HEK293 (cell line): ENCODE results near the gene DOCK4.

Source experiments
- KLF8 ChIP-seq: fragments of 450-650 bp; formaldehyde crosslinking; IDR thresholded peaks from 2 replicates; pipeline ENCODE4 v1.5.1; 2016; ENCODE audit warnings: missing biosample characterization, missing genetic modification characterization
- ZBTB1 ChIP-seq: fragments of 450-650 bp; formaldehyde crosslinking; IDR thresholded peaks from 2 replicates; pipeline ENCODE4 v1.5.1; 2016; ENCODE audit warnings: missing biosample characterization, missing genetic modification characterization
- ZFP3 ChIP-seq: fragments of 450-650 bp; formaldehyde crosslinking; IDR thresholded peaks from 2 replicates; pipeline ENCODE4 v1.5.1; 2016; ENCODE audit warnings: low read depth, missing biosample characterization, missing genetic modification characterization
- ZNF112 ChIP-seq: fragments of 450-650 bp; formaldehyde crosslinking; IDR thresholded peaks from 2 replicates; pipeline ENCODE4 v1.5.0; 2017; ENCODE audit warnings: missing biosample characterization, missing genetic modification characterization
- ZNF133 ChIP-seq: fragments of 450-650 bp; formaldehyde crosslinking; IDR thresholded peaks from 2 replicates; pipeline ENCODE4 v1.5.1; 2016; ENCODE audit warnings: missing biosample characterization, missing genetic modification characterization
- ZNF202 ChIP-seq: fragments of 450-650 bp; formaldehyde crosslinking; IDR thresholded peaks from 2 replicates; pipeline ENCODE4 v1.5.1; 2016; ENCODE audit warnings: missing biosample characterization, missing genetic modification characterization, borderline replicate concordance
- ZNF248 ChIP-seq: fragments of 450-650 bp; formaldehyde crosslinking; IDR thresholded peaks from 2 replicates; pipeline ENCODE4 v1.5.1; 2017; ENCODE audit warnings: missing biosample characterization, missing genetic modification characterization
- ZNF354C ChIP-seq: fragments of 450-650 bp; formaldehyde crosslinking; IDR thresholded peaks from 2 replicates; pipeline ENCODE4 v1.5.1; 2016; ENCODE audit warnings: missing biosample characterization, missing genetic modification characterization, low read depth, borderline replicate concordance
- ZNF366 ChIP-seq: fragments of 450-650 bp; formaldehyde crosslinking; conservative IDR thresholded peaks from 2 replicates; pipeline ENCODE4 v1.5.1; 2016; ENCODE audit warnings: missing biosample characterization, missing genetic modification characterization
- ZNF404 ChIP-seq: fragments of 450-650 bp; formaldehyde crosslinking; IDR thresholded peaks from 2 replicates; pipeline ENCODE4 v1.5.1; 2017; ENCODE audit warnings: missing biosample characterization, missing genetic modification characterization
- ZNF521 ChIP-seq: fragments of 450-650 bp; formaldehyde crosslinking; IDR thresholded peaks from 2 replicates; pipeline ENCODE4 v1.5.1; 2017; ENCODE audit warnings: missing biosample characterization, mild to moderate bottlenecking, missing genetic modification characterization
- ZNF530 ChIP-seq: fragments of 450-650 bp; formaldehyde crosslinking; IDR thresholded peaks from 2 replicates; pipeline ENCODE4 v1.5.1; 2016; ENCODE audit warnings: low read depth, missing biosample characterization, missing genetic modification characterization
- ZNF560 ChIP-seq: fragments of 450-650 bp; formaldehyde crosslinking; IDR thresholded peaks from 2 replicates; pipeline ENCODE4 v1.5.1; 2017; ENCODE audit warnings: missing biosample characterization, missing genetic modification characterization, borderline replicate concordance
- ZNF561 ChIP-seq: fragments of 450-650 bp; IDR thresholded peaks from 2 replicates; pipeline ENCODE4 v1.5.1; 2018; ENCODE audit warnings: missing biosample characterization, missing genetic modification characterization, borderline replicate concordance
- ZNF600 ChIP-seq: fragments of 450-650 bp; formaldehyde crosslinking; IDR thresholded peaks from 2 replicates; pipeline ENCODE4 v1.5.1; 2016; ENCODE audit warnings: missing biosample characterization, missing genetic modification characterization
- ZNF629 ChIP-seq: fragments of 450-650 bp; formaldehyde crosslinking; IDR thresholded peaks from 2 replicates; pipeline ENCODE4 v1.5.1; 2017; ENCODE audit warnings: missing biosample characterization, missing genetic modification characterization
- ZNF677 ChIP-seq: fragments of 450-650 bp; IDR thresholded peaks from 2 replicates; pipeline ENCODE4 v1.5.0; 2018; ENCODE audit warnings: missing biosample characterization, mild to moderate bottlenecking, missing genetic modification characterization, moderate library complexity
- ZNF837 ChIP-seq: fragments of 450-650 bp; formaldehyde crosslinking; IDR thresholded peaks from 2 replicates; pipeline ENCODE4 v1.5.1; 2016; ENCODE audit warnings: missing biosample characterization, missing genetic modification characterization
- ZSCAN23 ChIP-seq: fragments of 450-650 bp; formaldehyde crosslinking; IDR thresholded peaks from 2 replicates; pipeline ENCODE4 v1.5.1; 2016; ENCODE audit warnings: missing biosample characterization, missing genetic modification characterization
- ZSCAN30 ChIP-seq: fragments of 450-650 bp; IDR thresholded peaks from 2 replicates; pipeline ENCODE4 v1.5.1; 2018; ENCODE audit warnings: missing biosample characterization, mild to moderate bottlenecking, missing genetic modification characterization, moderate library complexity
- TF ChIP-seq, protein P1 (sequence below): fragments of 450-650 bp; formaldehyde crosslinking; IDR thresholded peaks from 2 replicates; pipeline ENCODE4 v1.5.1; 2016; ENCODE audit warnings: missing biosample characterization, missing genetic modification characterization
- TF ChIP-seq, protein P2 (sequence below): fragments of 450-650 bp; formaldehyde crosslinking; IDR thresholded peaks from 2 replicates; pipeline ENCODE4 v1.5.1; 2016; ENCODE audit warnings: missing biosample characterization, missing genetic modification characterization, borderline replicate concordance
- TF ChIP-seq, protein P3 (sequence below): fragments of 450-650 bp; IDR thresholded peaks from 2 replicates; pipeline ENCODE4 v1.5.1; 2018; ENCODE audit warnings: missing biosample characterization, missing genetic modification characterization
- TF ChIP-seq, protein P4 (sequence below): fragments of 450-650 bp; formaldehyde crosslinking; IDR thresholded peaks from 2 replicates; pipeline ENCODE4 v1.5.1; 2017; ENCODE audit warnings: missing biosample characterization, mild to moderate bottlenecking, missing genetic modification characterization, moderate library complexity
- TF ChIP-seq, protein P5 (sequence below): fragments of 450-650 bp; formaldehyde crosslinking; IDR thresholded peaks from 2 replicates; pipeline ENCODE4 v1.5.1; 2016; ENCODE audit warnings: missing biosample characterization, missing genetic modification characterization
- TF ChIP-seq, protein P6 (sequence below): fragments of 450-650 bp; formaldehyde crosslinking; IDR thresholded peaks from 2 replicates; pipeline ENCODE4 v1.5.1; 2016; ENCODE audit warnings: missing biosample characterization, missing genetic modification characterization

The DOCK4 gene

DNA sequence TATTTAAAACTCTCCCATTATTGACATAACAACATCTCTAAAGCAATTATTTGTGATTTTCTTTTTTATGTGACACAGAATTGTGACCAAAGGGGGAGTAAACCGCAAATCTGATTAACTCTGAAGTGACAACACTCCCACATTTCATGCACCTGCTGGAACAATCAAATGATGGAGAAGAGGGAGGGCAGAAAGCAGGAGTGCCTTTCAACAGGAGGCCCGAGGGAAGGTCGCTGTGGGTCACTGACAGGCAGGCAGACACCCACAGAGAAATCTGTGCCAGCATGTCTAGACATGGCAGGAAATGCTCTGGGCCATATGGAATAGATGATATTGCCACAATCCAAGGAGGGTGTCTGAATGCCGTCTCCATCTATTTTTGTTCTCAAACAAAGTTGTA is 247.3 kb downstream of the DOCK4 start (continued):
- 0 out of 2 replicates have a peak, but pooled peaks have one; percentile 42 for TF ChIP-seq ZNF561 (tag by site-specific recombination)
- TF ChIP-seq ZNF629: no peak
- TF ChIP-seq, protein P1, sequence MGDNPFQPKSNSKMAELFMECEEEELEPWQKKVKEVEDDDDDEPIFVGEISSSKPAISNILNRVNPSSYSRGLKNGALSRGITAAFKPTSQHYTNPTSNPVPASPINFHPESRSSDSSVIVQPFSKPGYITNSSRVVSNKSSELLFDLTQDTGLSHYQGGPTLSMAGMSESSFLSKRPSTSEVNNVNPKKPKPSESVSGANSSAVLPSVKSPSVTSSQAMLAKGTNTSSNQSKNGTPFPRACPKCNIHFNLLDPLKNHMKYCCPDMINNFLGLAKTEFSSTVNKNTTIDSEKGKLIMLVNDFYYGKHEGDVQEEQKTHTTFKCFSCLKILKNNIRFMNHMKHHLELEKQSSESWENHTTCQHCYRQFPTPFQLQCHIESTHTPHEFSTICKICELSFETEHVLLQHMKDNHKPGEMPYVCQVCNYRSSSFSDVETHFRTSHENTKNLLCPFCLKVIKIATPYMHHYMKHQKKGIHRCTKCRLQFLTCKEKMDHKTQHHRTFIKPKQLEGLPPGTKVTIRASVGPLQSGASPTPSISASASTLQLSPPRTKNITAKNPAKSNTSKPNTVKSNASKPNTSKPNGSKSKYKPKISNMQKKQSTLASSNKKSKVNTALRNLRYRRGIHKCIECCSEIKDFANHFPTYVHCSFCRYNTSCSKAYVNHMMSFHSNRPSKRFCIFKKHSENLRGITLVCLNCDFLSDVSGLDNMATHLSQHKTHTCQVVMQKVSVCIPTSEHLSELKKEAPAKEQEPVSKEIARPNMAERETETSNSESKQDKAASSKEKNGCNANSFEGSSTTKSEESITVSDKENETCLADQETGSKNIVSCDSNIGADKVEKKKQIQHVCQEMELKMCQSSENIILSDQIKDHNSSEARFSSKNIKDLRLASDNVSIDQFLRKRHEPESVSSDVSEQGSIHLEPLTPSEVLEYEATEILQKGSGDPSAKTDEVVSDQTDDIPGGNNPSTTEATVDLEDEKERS (tag by site-specific recombination): no peak
- TF ChIP-seq ZNF248: no peak
- no peak for TF ChIP-seq ZNF354C (tag by site-specific recombination)
- no peak for TF ChIP-seq ZNF677 (tag by site-specific recombination)
- no peak for TF ChIP-seq ZNF837 (tag by site-specific recombination)
- TF ChIP-seq ZNF404: no peak
- TF ChIP-seq ZNF112 (tag by site-specific recombination): no peak
- 0 out of 2 replicates have a peak, but pooled peaks have one; percentile 39 for TF ChIP-seq ZSCAN30 (tag by site-specific recombination)
- TF ChIP-seq ZNF560 (tag by site-specific recombination): no peak
- TF ChIP-seq, protein P2, sequence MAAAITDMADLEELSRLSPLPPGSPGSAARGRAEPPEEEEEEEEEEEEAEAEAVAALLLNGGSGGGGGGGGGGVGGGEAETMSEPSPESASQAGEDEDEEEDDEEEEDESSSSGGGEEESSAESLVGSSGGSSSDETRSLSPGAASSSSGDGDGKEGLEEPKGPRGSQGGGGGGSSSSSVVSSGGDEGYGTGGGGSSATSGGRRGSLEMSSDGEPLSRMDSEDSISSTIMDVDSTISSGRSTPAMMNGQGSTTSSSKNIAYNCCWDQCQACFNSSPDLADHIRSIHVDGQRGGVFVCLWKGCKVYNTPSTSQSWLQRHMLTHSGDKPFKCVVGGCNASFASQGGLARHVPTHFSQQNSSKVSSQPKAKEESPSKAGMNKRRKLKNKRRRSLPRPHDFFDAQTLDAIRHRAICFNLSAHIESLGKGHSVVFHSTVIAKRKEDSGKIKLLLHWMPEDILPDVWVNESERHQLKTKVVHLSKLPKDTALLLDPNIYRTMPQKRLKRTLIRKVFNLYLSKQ (tag by site-specific recombination): no peak
- TF ChIP-seq, protein P3, sequence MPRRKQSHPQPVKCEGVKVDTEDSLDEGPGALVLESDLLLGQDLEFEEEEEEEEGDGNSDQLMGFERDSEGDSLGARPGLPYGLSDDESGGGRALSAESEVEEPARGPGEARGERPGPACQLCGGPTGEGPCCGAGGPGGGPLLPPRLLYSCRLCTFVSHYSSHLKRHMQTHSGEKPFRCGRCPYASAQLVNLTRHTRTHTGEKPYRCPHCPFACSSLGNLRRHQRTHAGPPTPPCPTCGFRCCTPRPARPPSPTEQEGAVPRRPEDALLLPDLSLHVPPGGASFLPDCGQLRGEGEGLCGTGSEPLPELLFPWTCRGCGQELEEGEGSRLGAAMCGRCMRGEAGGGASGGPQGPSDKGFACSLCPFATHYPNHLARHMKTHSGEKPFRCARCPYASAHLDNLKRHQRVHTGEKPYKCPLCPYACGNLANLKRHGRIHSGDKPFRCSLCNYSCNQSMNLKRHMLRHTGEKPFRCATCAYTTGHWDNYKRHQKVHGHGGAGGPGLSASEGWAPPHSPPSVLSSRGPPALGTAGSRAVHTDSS (tag by site-specific recombination): no peak
- TF ChIP-seq ZSCAN23: no peak
- no peak for TF ChIP-seq ZBTB1 (tag by site-specific recombination)
- peak; percentile 47; the same call in 1 of the 2 replicates for TF ChIP-seq KLF8 (tag by site-specific recombination)
- TF ChIP-seq, protein P4, sequence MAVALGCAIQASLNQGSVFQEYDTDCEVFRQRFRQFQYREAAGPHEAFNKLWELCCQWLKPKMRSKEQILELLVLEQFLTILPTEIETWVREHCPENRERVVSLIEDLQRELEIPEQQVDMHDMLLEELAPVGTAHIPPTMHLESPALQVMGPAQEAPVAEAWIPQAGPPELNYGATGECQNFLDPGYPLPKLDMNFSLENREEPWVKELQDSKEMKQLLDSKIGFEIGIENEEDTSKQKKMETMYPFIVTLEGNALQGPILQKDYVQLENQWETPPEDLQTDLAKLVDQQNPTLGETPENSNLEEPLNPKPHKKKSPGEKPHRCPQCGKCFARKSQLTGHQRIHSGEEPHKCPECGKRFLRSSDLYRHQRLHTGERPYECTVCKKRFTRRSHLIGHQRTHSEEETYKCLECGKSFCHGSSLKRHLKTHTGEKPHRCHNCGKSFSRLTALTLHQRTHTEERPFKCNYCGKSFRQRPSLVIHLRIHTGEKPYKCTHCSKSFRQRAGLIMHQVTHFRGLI (tag by site-specific recombination): no peak
- TF ChIP-seq, protein P5, sequence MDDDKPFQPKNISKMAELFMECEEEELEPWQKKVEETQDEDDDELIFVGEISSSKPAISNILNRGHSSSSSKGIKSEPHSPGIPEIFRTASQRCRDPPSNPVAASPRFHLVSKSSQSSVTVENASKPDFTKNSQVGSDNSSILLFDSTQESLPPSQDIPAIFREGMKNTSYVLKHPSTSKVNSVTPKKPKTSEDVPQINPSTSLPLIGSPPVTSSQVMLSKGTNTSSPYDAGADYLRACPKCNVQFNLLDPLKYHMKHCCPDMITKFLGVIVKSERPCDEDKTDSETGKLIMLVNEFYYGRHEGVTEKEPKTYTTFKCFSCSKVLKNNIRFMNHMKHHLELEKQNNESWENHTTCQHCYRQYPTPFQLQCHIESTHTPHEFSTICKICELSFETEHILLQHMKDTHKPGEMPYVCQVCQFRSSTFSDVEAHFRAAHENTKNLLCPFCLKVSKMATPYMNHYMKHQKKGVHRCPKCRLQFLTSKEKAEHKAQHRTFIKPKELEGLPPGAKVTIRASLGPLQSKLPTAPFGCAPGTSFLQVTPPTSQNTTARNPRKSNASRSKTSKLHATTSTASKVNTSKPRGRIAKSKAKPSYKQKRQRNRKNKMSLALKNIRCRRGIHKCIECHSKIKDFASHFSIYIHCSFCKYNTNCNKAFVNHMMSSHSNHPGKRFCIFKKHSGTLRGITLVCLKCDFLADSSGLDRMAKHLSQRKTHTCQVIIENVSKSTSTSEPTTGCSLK (tag by site-specific recombination): no peak
- no peak for TF ChIP-seq ZFP3 (tag by site-specific recombination)
- no peak for TF ChIP-seq ZNF530 (tag by site-specific recombination)
- no peak for TF ChIP-seq ZNF133 (tag by site-specific recombination)
- no peak for TF ChIP-seq ZNF600 (tag by site-specific recombination)
- TF ChIP-seq ZNF521 (tag by site-specific recombination): no peak
- TF ChIP-seq, protein P6, sequence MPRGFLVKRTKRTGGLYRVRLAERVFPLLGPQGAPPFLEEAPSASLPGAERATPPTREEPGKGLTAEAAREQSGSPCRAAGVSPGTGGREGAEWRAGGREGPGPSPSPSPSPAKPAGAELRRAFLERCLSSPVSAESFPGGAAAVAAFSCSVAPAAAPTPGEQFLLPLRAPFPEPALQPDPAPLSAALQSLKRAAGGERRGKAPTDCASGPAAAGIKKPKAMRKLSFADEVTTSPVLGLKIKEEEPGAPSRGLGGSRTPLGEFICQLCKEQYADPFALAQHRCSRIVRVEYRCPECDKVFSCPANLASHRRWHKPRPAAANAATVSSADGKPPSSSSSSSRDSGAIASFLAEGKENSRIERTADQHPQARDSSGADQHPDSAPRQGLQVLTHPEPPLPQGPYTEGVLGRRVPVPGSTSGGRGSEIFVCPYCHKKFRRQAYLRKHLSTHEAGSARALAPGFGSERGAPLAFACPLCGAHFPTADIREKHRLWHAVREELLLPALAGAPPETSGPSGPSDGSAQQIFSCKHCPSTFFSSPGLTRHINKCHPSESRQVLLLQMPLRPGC (tag by site-specific recombination): no peak
- TF ChIP-seq ZNF202 (tag by site-specific recombination): no peak
- TF ChIP-seq ZNF366: no peak
